ENCODE results near the gene HAGHL. TPM values are rescaled to one million over a fixed set of nuclear protein-coding genes. Genes with fewer than 3 reads are reported as not detected.

HAGHL gene
- total and polyA plus RNA-seq, 2 experiments from 2014 or later, result 21.6 to 35.3 TPM

DNA sequence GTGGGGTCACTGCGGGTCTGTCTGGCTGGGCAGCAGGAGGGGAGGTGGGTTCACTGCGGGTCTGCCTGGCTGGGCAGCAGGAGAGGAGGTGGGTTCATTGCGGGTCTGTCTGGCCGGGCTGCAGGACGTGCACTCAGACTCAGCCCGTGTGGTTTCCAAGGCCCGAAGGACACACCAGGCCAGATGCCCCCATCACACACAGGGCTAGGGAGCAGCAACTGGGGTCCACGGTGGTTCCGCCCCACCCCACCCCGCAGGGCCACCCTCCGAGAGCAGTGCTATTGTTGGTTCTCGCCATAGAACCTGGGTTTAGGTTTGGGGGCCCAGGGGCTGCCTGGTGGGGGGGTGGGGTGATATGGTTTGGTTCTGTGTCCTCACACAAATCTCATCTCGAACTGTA, 19.7 kb downstream of the HAGHL start (continued):
- TF ChIP-seq, protein P1, sequence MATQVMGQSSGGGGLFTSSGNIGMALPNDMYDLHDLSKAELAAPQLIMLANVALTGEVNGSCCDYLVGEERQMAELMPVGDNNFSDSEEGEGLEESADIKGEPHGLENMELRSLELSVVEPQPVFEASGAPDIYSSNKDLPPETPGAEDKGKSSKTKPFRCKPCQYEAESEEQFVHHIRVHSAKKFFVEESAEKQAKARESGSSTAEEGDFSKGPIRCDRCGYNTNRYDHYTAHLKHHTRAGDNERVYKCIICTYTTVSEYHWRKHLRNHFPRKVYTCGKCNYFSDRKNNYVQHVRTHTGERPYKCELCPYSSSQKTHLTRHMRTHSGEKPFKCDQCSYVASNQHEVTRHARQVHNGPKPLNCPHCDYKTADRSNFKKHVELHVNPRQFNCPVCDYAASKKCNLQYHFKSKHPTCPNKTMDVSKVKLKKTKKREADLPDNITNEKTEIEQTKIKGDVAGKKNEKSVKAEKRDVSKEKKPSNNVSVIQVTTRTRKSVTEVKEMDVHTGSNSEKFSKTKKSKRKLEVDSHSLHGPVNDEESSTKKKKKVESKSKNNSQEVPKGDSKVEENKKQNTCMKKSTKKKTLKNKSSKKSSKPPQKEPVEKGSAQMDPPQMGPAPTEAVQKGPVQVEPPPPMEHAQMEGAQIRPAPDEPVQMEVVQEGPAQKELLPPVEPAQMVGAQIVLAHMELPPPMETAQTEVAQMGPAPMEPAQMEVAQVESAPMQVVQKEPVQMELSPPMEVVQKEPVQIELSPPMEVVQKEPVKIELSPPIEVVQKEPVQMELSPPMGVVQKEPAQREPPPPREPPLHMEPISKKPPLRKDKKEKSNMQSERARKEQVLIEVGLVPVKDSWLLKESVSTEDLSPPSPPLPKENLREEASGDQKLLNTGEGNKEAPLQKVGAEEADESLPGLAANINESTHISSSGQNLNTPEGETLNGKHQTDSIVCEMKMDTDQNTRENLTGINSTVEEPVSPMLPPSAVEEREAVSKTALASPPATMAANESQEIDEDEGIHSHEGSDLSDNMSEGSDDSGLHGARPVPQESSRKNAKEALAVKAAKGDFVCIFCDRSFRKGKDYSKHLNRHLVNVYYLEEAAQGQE (IDR thresholded peaks at IDR 0.05; ENCODE audit: unreplicated experiment), result no peak
- TF ChIP-seq POLR2AphosphoS5 (IDR thresholded peaks at IDR 0.05; ENCODE audit: low read depth), result no peak

DNA sequence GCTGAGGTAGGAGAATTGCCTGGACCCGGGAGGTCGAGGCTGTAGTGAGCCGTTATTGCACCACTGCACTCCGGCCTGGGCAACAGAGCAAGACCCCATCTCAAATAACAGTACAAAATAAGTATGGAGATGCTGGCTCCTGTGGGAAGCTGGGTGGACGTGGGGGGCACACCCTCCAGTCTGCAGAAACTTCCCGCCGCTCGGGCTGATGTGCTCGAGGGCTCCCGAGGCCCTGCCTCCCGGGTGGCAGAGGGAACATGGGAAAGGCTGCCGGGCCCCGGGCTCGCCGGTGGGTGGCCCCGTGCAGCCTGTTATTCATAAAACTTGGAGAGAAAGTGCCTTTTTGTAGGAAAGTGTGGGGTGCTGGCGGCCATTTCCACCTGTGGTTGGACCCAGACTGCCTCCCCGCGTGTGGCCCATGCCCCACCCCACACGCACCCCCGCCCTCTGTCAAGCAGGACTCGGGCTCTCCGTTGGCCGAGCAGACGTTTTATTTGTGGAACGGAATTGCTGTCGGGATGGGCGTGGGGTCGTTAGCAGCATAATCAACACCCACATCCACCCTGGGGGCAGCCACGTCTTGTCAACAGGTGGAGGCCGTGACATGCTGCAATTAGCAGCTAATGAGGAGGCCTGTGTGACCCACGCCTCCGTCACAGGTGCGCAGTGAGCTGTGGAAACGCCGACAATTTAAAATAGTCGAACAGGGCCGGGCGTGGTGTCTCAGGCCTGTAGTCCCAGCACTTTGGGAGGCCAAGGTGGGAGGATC, 21.3 kb downstream of the HAGHL start:
- Histone ChIP-seq H3K36me3 (ENCODE audit: insufficient read depth) (no peaks in the 10 kb centered on the region), H3K4me2 (no peak overlapping the region), H3K4me3 (no peak overlapping the region), H3K79me2 (replicated peaks; ENCODE audit: insufficient read depth) (no peaks in the 10 kb centered on the region), H2AFZ (no peak overlapping the region), H3K27me3 (ENCODE audit: insufficient read depth) (no peaks in the 10 kb centered on the region), H3K27ac (ENCODE audit: low read depth) (no peak overlapping the region), H3K9me2 (ENCODE audit: insufficient read depth) (no peaks in the 10 kb centered on the region), H3K4me1 (ENCODE audit: insufficient read depth) (peaks cover 5% of the 10 kb centered on the region), H4K20me1 (replicated peaks; ENCODE audit: insufficient read depth) (no peaks in the 10 kb centered on the region), H3F3A (replicated peaks; ENCODE audit: low read depth) (0 out of 2 replicates have a peak, but pooled peaks cover 5% of the 10 kb centered on the region)
- H3K9me3 Mint-ChIP-seq, result no peaks in the 10 kb centered on the region; the same call in 2 of the 3 replicates
- ATAC-seq (no peak), DNase-seq (ENCODE audit: low spot score) (no peak)
- peaks cover 21% of the 10 kb centered on the region for H3K4me1 Mint-ChIP-seq
- H3K27me3 Mint-ChIP-seq (ENCODE audit: insufficient read depth, low read depth, poor library complexity), result peaks cover 18% of the 10 kb centered on the region
- H3K27ac Mint-ChIP-seq, result no peak overlapping the region
- H3K36me3 Mint-ChIP-seq (ENCODE audit: low read depth), result no peaks in the 10 kb centered on the region
- H3K4me3 Mint-ChIP-seq, result no peak overlapping the region
- TF ChIP-seq JUNB (IDR thresholded peaks at IDR 0.05; ENCODE audit: unreplicated experiment), result no peak
- no peak for TF ChIP-seq ZNF114 (CRISPR knock-in tag; IDR thresholded peaks at IDR 0.05)
- TF ChIP-seq CTCF (conservative IDR thresholded peaks at IDR 0.05; ENCODE audit: low read depth in 2 of 2), result no peak
- TF ChIP-seq CREB1 (CRISPR knock-in tag; IDR thresholded peaks at IDR 0.05; ENCODE audit: low read depth), result no peak
- no peak for TF ChIP-seq POLR2AphosphoS5 (IDR thresholded peaks at IDR 0.05; ENCODE audit: low read depth)
- TF ChIP-seq, protein P1 (IDR thresholded peaks at IDR 0.05; ENCODE audit: unreplicated experiment), result no peak
- no peak for TF ChIP-seq STAT1 (IDR thresholded peaks at IDR 0.05; ENCODE audit: unreplicated experiment)
- no peak for TF ChIP-seq ZNF462 (CRISPR knock-in tag; IDR thresholded peaks at IDR 0.05)
